ENCODE measurements around the gene REXO1. TPM values are rescaled to one million over a fixed set of nuclear protein-coding genes. Genes with fewer than 3 reads are reported as not detected.

REXO1 gene
- total RNA-seq, 1 donor from 2014 or later: 5.7 TPM

DNA sequence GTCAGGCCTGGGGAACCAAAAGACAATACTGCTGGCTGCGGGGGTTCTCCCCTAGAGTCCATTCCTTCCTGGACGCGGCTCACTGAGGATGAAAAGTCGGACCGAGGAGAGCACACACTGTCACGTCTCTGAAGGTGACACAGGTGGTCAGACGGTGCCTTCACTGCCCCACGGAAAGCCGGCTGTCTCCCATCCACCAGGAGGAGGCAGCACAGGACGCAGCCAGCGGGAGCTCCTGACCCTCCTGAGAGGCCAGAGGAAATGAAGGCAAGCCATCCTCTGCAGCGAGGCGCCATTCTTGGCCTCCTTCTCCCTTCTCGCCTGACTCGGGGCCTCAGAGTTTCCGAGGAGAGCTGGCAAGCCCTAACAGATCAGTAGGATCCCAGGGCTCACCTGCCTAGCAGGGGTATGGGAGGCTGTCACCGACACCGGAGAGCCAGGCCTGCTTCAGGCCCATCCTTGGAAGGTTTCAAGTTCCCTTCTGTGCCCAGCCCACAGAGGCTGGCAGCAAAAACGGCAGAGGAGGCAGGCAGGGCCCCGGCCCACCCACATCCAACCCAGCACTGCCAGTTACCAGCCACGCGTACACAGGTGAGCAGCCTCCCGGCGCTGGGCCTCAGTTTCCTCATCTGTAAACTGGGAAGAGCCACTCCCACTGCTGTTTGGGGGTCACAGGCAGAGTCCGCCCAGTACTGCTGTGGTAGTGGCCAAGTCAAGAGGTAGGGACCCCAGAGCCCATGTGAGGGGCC, 4.5 kb downstream of the REXO1 start:
- H3K4me1 ChIP-seq (ENCODE audit: control insufficient read depth in 3 of 3, insufficient read depth in 3 of 3, low read length in 3 of 3): peaks cover 60 to 80% (median 65%) of the 10 kb centered on the region in 3 donors
- H3K9ac ChIP-seq (ENCODE audit: low read depth in 1 of 3, low read length in 3 of 3): peak overlapping the region in 1 of 3 donors; percentile 57
- no peaks in the 10 kb centered on the region for H3K9me3 ChIP-seq (ENCODE audit: control insufficient read depth in 3 of 3, low read length in 3 of 3)
- H3K4me3 ChIP-seq (ENCODE audit: low read length in 3 of 3): no peak overlapping the region
- H3K27ac ChIP-seq (ENCODE audit: low read depth, low read length): no peak overlapping the region
- H3K27me3 ChIP-seq (ENCODE audit: control insufficient read depth in 3 of 3, insufficient read depth in 3 of 3, low read length in 3 of 3): no peaks in the 10 kb centered on the region
- H3K36me3 ChIP-seq (ENCODE audit: control insufficient read depth in 3 of 3, insufficient read depth in 3 of 3, low read length in 3 of 3): peaks cover 2 to 7% (median 3%) of the 10 kb centered on the region in 3 donors

DNA sequence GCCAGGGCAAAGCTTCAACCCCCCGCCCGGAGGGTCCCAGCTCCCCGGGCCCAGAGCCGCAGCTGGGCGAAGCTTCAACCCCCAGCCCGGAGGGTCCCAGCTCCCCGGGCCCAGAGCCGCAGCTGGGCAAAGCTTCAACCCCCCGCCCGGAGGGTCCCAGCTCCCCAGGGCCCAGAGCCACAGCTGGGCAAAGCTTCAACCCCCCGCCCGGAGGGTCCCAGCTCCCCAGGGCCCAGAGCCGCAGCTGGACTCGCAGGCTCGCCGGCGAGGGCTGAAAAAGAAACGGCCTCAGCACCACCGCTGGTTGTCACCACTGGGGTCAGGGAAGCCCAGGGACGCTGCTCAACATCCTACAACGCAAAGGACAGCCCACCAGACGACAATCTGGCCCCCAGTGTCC, 5.2 kb downstream of the REXO1 start:
- Histone ChIP-seq H3K4me1 (ENCODE audit: control insufficient read depth in 3 of 3, insufficient read depth in 3 of 3, low read length in 3 of 3) (peaks cover 60 to 80% (median 65%) of the 10 kb centered on the region in 3 donors), H3K4me3 (ENCODE audit: low read length in 3 of 3) (no peak overlapping the region), H3K9ac (ENCODE audit: low read depth in 1 of 3, low read length in 3 of 3) (peak overlapping the region in 1 of 3 donors; percentile 43), H3K27ac (ENCODE audit: low read depth, low read length) (no peak overlapping the region), H3K27me3 (ENCODE audit: control insufficient read depth in 3 of 3, insufficient read depth in 3 of 3, low read length in 3 of 3) (no peaks in the 10 kb centered on the region), H3K9me3 (ENCODE audit: control insufficient read depth in 3 of 3, low read length in 3 of 3) (no peaks in the 10 kb centered on the region), H3K36me3 (ENCODE audit: control insufficient read depth in 3 of 3, insufficient read depth in 3 of 3, low read length in 3 of 3) (peaks cover 2 to 7% (median 3%) of the 10 kb centered on the region in 3 donors)

DNA sequence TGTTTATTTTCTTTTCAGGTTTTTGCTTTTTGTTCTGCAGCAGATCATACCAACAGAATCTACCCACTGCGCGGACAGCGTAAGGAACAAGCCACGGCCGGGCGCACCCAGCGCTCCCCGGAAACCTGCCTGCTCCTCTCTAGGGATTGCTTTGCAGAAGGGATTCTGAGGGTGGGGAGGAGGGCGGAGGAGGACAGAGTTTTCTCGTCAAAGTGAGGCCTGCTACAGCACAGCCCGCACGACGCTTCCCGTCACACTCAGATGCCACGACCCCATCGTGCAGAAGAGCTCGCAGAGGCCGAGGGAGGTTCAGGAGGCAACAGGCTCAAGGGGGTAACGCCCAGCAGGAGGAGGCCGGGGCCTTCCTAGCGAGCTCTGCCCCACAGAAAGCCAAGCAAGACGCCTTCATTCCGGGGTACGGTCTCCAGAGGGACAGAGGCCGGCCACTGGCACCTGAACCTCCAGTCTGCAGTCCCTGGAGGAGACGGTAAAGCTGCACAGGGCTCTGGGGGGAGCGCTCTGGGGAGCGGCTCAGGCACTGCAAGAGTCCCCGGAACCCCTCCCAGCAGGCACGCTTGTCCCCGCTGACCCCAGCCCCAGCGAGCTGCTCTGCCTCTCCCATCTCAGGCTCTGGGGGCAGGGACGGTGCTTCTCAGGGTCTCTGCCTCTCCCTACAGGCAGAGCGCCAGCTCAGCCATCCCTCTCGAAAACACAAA, 6.9 kb downstream of the REXO1 start:
- Histone ChIP-seq H3K27ac (ENCODE audit: low read depth, low read length) (peak overlapping the region; percentile 58), H3K9me3 (ENCODE audit: control insufficient read depth in 3 of 3, low read length in 3 of 3) (no peaks in the 10 kb centered on the region), H3K36me3 (ENCODE audit: control insufficient read depth in 3 of 3, insufficient read depth in 3 of 3, low read length in 3 of 3) (peaks cover 2 to 7% (median 3%) of the 10 kb centered on the region in 3 donors), H3K27me3 (ENCODE audit: control insufficient read depth in 3 of 3, insufficient read depth in 3 of 3, low read length in 3 of 3) (no peaks in the 10 kb centered on the region), H3K4me1 (ENCODE audit: control insufficient read depth in 3 of 3, insufficient read depth in 3 of 3, low read length in 3 of 3) (peaks cover 51 to 76% (median 62%) of the 10 kb centered on the region in 3 donors), H3K4me3 (ENCODE audit: low read length in 3 of 3) (peak overlapping the region in 2 of 3 donors; percentile 25 to 52), H3K9ac (ENCODE audit: low read depth in 1 of 3, low read length in 3 of 3) (peak overlapping the region in 2 of 3 donors; percentile 33 to 68)

DNA sequence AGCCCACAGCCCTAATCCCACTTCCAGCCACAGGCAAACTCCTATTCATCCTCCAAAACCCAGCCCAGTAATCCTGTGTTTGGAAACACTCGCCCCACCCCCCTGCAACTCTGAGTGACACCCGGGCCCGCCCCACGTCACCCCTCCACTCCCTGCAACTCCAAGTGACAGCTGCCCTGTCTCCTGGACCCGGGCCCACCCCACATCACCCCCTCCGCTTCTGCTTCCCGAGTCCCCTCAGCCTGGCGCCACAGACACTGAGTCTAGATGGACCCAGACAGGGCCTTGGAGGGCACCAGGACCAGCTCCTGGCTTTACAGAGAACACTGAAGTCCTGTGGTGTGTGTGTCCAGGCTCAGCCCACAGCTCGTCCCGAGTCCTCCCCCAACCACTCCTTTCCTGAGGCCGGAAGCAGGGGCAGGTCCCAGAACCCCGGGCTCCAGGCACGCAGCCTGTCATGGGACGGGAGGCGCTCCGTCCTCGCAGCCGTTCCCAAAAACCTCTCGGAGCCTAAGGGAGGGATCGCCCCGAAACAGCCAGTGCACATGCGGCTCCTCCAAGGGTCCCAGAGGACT, 7.7 kb downstream of the REXO1 start:
- peak overlapping the region; percentile 58 for H3K27ac ChIP-seq (ENCODE audit: low read depth, low read length)
- peak overlapping the region in 2 of 3 donors; percentile 32 to 68 for H3K9ac ChIP-seq (ENCODE audit: low read depth in 1 of 3, low read length in 3 of 3)
- H3K27me3 ChIP-seq (ENCODE audit: control insufficient read depth in 3 of 3, insufficient read depth in 3 of 3, low read length in 3 of 3): no peaks in the 10 kb centered on the region
- peaks cover 2 to 7% (median 3%) of the 10 kb centered on the region in 3 donors for H3K36me3 ChIP-seq (ENCODE audit: control insufficient read depth in 3 of 3, insufficient read depth in 3 of 3, low read length in 3 of 3)
- H3K4me1 ChIP-seq (ENCODE audit: control insufficient read depth in 3 of 3, insufficient read depth in 3 of 3, low read length in 3 of 3): peaks cover 44 to 69% (median 57%) of the 10 kb centered on the region in 3 donors
- no peaks in the 10 kb centered on the region for H3K9me3 ChIP-seq (ENCODE audit: control insufficient read depth in 3 of 3, low read length in 3 of 3)
- H3K4me3 ChIP-seq (ENCODE audit: low read length in 3 of 3): peak overlapping the region in 1 of 3 donors; percentile 52

DNA sequence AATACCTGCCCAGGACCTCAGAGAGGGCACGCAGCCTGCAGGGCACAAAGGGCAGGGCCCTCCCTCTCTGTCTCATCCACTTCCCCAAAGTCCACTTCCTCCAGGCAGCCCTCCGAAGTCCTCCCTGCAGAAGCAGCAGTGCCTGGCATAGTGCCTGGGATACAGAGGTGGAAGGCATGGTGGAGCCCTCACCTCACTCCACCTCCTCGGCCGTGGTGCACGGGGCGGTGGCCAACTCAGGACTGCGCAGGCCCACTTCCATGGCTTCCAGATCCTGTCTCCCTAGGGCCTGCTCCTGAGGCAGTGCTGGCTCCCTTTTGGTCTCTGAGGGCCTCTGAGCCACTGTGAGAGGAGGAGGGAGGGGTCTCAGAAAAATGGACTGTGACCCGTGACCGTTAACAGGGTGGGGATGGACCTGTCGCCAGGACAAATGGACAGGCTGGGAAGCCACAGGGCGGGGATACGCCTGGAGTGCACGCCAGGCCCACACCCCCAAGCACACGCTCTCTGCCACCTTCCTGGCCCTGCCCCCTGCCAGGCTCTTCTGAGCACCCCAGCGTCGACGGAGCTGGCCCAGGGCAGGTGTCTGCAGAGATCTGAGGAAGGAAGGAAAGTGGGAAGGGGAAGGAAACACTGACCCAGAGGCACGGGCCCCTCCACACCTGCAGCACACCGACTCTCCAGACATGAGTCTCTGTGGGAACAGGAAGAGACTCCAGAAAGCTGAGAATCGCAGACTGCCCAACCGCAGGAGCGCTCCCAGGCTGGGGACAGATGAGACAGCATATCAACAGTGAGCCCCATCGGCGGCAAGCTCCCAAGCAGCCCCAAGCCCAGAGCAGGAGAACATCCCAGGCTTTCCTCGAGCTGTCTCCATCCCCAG, 8.4 kb downstream of the REXO1 start:
- Histone ChIP-seq H3K4me1 (ENCODE audit: control insufficient read depth in 3 of 3, insufficient read depth in 3 of 3, low read length in 3 of 3) (peaks cover 37 to 62% (median 50%) of the 10 kb centered on the region in 3 donors), H3K27ac (ENCODE audit: low read depth, low read length) (peak overlapping the region; percentile 58), H3K36me3 (ENCODE audit: control insufficient read depth in 3 of 3, insufficient read depth in 3 of 3, low read length in 3 of 3) (peaks cover 0 to 3% (median 3%) of the 10 kb centered on the region in 3 donors), H3K4me3 (ENCODE audit: low read length in 3 of 3) (no peak overlapping the region), H3K9ac (ENCODE audit: low read depth in 1 of 3, low read length in 3 of 3) (no peak overlapping the region), H3K27me3 (ENCODE audit: control insufficient read depth in 3 of 3, insufficient read depth in 3 of 3, low read length in 3 of 3) (no peaks in the 10 kb centered on the region), H3K9me3 (ENCODE audit: control insufficient read depth in 3 of 3, low read length in 3 of 3) (no peaks in the 10 kb centered on the region)

DNA sequence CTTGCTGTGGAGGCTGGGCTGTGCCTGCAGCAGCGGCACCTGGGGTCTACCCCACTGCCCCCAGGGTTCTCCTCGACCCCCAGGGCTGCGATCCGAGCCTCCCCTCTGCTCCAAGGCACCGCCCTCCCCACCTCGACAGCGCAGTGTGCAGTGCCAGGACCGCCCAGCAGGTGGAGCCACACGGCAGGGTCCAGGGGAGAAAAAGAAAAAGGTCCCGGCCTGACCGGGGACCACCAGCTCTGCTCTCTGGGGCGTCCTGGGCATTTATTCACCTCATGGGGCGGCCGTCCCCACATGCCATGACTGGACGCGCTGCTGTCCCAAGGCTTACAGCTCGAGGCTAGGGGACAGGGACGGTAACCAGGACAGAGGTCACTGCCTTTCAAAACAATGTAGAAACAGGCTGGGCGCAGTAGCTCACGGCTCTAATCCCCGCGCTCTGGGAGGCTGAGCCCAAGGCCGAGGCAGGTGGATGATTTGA, 10.6 kb downstream of the REXO1 start:
- Histone ChIP-seq H3K36me3 (ENCODE audit: control insufficient read depth in 3 of 3, insufficient read depth in 3 of 3, low read length in 3 of 3) (peaks cover 0 to 3% (median 0%) of the 10 kb centered on the region in 3 donors), H3K27me3 (ENCODE audit: control insufficient read depth in 3 of 3, insufficient read depth in 3 of 3, low read length in 3 of 3) (no peaks in the 10 kb centered on the region), H3K9me3 (ENCODE audit: control insufficient read depth in 3 of 3, low read length in 3 of 3) (no peaks in the 10 kb centered on the region), H3K9ac (ENCODE audit: low read depth in 1 of 3, low read length in 3 of 3) (peak overlapping the region in 1 of 3 donors; percentile 8), H3K27ac (ENCODE audit: low read depth, low read length) (no peak overlapping the region), H3K4me1 (ENCODE audit: control insufficient read depth in 3 of 3, insufficient read depth in 3 of 3, low read length in 3 of 3) (peaks cover 20 to 44% (median 34%) of the 10 kb centered on the region in 3 donors), H3K4me3 (ENCODE audit: low read length in 3 of 3) (no peak overlapping the region)

DNA sequence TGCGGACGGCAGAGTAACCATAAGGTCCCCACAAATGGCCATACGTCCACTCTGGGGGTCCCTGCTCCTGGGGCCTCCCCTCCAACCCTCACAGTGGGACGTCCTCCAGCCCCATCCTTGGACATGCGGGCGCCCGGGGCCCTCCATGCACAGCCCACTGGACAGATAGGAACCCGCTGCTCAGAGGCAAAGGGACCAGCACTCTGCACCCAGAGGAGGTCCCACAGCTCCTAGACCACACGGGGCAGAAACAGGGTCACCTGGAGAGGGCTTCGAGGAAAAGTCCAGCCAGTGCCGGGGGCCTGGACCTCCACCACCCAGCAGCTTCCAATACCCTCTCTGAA, 11.1 kb downstream of the REXO1 start:
- Histone ChIP-seq H3K4me1 (ENCODE audit: control insufficient read depth in 3 of 3, insufficient read depth in 3 of 3, low read length in 3 of 3) (peaks cover 18 to 39% (median 31%) of the 10 kb centered on the region in 3 donors), H3K27ac (ENCODE audit: low read depth, low read length) (no peak overlapping the region)

DNA sequence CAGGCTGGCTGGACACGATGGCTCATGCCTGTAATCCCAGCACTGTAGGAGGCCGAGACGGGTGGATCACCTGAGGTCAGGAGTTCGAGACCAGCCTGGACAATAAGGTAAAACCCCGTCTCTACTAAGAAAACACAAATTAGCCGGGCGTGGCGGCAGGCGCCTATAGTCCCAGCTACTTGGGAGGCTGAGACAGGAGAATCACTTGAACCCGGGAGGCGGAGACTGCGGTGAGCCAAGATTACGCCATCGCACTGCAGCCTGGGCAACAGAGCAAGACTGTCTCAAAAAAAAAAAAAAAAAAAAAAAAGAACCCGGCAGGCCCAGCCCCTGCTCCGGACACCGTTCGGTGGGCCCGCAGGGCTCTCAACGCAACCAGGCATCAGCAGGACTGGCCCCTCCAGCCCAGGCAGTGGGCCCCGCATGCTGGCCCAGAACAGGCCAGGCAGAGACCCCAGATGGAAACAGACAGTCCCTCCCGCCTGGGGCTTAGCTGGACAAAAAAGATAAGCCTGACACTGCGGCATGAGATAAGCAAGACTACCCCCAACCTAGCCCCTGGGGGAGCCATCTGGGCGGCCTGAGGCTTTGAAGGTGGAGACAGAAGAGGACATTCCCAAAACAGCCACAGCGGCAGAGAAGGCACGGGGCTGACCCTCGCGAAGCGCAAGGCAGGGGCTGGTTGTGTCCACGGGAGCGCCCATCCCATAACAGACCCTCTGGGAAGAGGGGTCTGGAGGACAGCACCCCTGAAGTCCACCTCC, 11.6 kb downstream of the REXO1 start:
- no peaks in the 10 kb centered on the region for H3K27me3 ChIP-seq (ENCODE audit: control insufficient read depth in 3 of 3, insufficient read depth in 3 of 3, low read length in 3 of 3)
- H3K4me3 ChIP-seq (ENCODE audit: low read length in 3 of 3): no peak overlapping the region
- H3K9ac ChIP-seq (ENCODE audit: low read depth in 1 of 3, low read length in 3 of 3): no peak overlapping the region
- no peaks in the 10 kb centered on the region for H3K9me3 ChIP-seq (ENCODE audit: control insufficient read depth in 3 of 3, low read length in 3 of 3)
- H3K36me3 ChIP-seq (ENCODE audit: control insufficient read depth in 3 of 3, insufficient read depth in 3 of 3, low read length in 3 of 3): peaks cover 0 to 3% (median 0%) of the 10 kb centered on the region in 3 donors
- H3K4me1 ChIP-seq (ENCODE audit: control insufficient read depth in 3 of 3, insufficient read depth in 3 of 3, low read length in 3 of 3): peaks cover 14 to 34% (median 29%) of the 10 kb centered on the region in 3 donors
- no peak overlapping the region for H3K27ac ChIP-seq (ENCODE audit: low read depth, low read length)

More for the DNA sequence above, 11.1 kb downstream of the REXO1 start:
- Histone ChIP-seq H3K9ac (ENCODE audit: low read depth in 1 of 3, low read length in 3 of 3) (no peak overlapping the region), H3K36me3 (ENCODE audit: control insufficient read depth in 3 of 3, insufficient read depth in 3 of 3, low read length in 3 of 3) (peaks cover 0 to 3% (median 0%) of the 10 kb centered on the region in 3 donors), H3K27me3 (ENCODE audit: control insufficient read depth in 3 of 3, insufficient read depth in 3 of 3, low read length in 3 of 3) (no peaks in the 10 kb centered on the region), H3K9me3 (ENCODE audit: control insufficient read depth in 3 of 3, low read length in 3 of 3) (no peaks in the 10 kb centered on the region), H3K4me3 (ENCODE audit: low read length in 3 of 3) (no peak overlapping the region)

DNA sequence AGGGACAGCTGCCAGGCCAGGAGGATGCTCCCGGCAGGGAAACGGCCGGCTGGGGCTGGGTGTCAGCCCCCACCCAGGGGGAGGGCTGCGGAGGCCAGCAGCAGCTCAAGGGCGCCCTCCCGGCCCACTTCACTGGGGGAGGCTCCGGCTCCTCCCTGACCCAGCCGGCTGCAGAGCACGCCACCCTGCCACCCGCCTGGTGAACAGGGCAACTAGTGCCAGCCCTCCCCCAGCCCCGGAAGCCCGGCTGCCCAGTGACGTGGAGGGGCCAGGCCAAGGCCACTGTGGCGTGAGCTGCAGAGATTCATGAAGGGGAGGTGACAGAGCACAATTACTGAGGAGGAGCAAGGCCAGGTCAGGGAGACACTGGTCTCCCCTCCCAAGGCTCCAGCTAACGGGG, 14.7 kb downstream of the REXO1 start:
- H3K36me3 ChIP-seq (ENCODE audit: control insufficient read depth in 3 of 3, insufficient read depth in 3 of 3, low read length in 3 of 3): peaks cover 0 to 11% (median 7%) of the 10 kb centered on the region in 3 donors
- H3K27me3 ChIP-seq (ENCODE audit: control insufficient read depth in 3 of 3, insufficient read depth in 3 of 3, low read length in 3 of 3): no peaks in the 10 kb centered on the region
- peaks cover 6 to 16% (median 14%) of the 10 kb centered on the region in 3 donors for H3K4me1 ChIP-seq (ENCODE audit: control insufficient read depth in 3 of 3, insufficient read depth in 3 of 3, low read length in 3 of 3)
- no peaks in the 10 kb centered on the region for H3K9me3 ChIP-seq (ENCODE audit: control insufficient read depth in 3 of 3, low read length in 3 of 3)
- H3K4me3 ChIP-seq (ENCODE audit: low read length in 3 of 3): no peak overlapping the region
- no peak overlapping the region for H3K9ac ChIP-seq (ENCODE audit: low read depth in 1 of 3, low read length in 3 of 3)
- no peak overlapping the region for H3K27ac ChIP-seq (ENCODE audit: low read depth, low read length)
